Stimulated activated CD4-positive, alpha-beta T cell treated with anti-CD3 and anti-CD28 coated beads, Interleukin-1b, Interleukin-23, amount 100 ng/mL, for 1 hour (primary cell): ENCODE measurements around the gene STK32B.
"Not testable (repeated sequence)": the region's sequence is repeated elsewhere in the genome, so short reads cannot be mapped to it uniquely, and the experiment has no call there.

Experiments
- DNase-seq, 2 donors: peaks; one replicate each; pipeline ENCODE4 v3.0.0-alpha.2; 2020; ENCODE audit warnings: low read depth in 2 of 2

The STK32B gene

GRCh38 chr4:5266991-5267390, 215.7 kb downstream of the STK32B start:
- no peak for DNase-seq

GRCh38 chr4:5267408-5267807, 216.1 kb downstream of the STK32B start:
- no peak for DNase-seq

DNA sequence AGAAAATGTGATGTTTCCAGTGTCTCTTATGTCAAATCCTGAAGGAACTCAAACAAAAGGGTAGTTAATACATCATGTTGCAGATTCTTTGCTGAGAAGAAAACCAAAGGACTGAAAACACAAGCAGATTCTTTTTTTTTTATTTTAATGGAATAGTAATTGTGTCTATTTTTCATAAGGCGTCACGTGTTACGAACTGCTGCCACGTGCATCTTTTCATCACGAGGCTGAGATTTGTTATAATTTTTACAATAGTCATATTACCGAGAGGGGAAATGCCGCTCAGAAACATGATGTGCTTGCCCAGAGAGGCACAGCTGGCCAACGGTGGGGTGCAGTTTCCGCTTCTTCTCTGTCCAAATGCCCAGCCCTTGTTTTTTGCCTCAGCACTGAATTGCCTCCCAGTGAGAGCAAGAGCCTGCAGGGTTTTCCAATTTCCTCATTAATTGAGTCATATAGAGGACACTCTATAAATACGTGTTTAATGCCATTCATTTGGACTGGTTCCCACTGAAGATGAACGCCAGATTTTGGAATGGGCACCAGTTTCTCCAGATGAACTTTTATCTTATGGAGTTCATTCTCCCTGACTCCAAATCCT, 225.3 kb downstream of the STK32B start:
- no peak for DNase-seq

DNA sequence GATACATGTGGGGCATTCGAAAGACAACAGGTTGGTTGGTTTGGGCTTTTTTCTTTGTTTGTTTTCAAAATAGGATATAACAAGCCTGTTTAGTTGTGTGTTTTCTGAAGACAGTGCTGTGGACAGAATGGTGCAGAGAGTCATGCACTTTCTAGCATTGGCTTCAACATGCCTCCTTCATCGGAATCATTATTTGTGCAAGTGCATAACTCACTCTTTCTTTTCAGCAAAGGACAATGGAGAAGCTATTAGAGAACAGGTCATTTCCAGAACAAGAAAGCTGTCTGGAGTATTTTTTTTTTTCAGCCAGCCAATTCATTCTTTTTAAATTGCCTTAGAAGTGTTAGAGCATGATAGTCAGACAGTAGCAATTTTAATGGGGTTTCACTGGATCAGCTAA, 225.8 kb downstream of the STK32B start:
- DNase-seq, result no peak

DNA sequence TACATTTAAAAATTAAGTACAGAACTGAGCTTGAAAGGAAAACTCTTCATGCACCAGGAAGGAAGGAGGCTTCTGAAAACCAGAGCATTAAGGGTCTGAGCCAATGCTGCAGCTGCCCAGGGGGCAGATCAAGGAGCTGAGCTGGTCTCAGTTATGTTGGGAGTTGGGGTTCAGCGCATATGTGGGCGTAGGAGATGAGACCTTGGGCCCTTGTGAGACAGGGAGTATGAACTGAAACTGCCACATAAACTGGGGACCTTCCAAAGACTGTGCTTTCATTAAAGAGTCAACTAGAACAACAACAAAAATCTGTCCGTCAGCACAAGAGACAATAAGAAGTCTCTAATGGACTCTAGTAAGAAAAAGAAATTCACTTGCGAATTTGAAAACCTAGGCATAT, 226.9 kb downstream of the STK32B start:
- no peak for DNase-seq

GRCh38 chr4:5280069-5280468, 228.8 kb downstream of the STK32B start:
- DNase-seq, result not testable (repeated sequence)

GRCh38 chr4:5280828-5281227, 229.5 kb downstream of the STK32B start:
- DNase-seq, result no peak

GRCh38 chr4:5283837-5284236, 232.6 kb downstream of the STK32B start:
- DNase-seq, result no peak

GRCh38 chr4:5284517-5284916, 233.2 kb downstream of the STK32B start:
- DNase-seq, result no peak

DNA sequence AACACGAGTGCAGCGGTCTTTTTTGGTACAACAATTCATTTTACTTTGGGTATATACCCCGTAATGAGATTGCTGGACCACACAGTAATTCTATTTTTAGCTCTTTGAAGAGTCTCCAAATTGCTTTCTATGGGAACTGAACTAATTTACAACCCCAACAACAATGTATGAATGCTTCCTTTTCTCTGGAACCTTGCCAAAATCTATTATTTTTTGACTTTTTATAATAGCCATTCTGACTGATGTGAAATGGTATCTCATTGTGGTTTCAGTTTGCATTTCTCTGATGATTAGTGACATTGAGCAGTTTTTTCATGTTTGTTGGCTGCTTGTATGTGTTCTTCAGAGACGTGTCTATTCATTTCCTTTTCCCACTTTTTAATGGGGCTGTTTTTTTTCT, 240.8 kb downstream of the STK32B start:
- DNase-seq, result no peak

DNA sequence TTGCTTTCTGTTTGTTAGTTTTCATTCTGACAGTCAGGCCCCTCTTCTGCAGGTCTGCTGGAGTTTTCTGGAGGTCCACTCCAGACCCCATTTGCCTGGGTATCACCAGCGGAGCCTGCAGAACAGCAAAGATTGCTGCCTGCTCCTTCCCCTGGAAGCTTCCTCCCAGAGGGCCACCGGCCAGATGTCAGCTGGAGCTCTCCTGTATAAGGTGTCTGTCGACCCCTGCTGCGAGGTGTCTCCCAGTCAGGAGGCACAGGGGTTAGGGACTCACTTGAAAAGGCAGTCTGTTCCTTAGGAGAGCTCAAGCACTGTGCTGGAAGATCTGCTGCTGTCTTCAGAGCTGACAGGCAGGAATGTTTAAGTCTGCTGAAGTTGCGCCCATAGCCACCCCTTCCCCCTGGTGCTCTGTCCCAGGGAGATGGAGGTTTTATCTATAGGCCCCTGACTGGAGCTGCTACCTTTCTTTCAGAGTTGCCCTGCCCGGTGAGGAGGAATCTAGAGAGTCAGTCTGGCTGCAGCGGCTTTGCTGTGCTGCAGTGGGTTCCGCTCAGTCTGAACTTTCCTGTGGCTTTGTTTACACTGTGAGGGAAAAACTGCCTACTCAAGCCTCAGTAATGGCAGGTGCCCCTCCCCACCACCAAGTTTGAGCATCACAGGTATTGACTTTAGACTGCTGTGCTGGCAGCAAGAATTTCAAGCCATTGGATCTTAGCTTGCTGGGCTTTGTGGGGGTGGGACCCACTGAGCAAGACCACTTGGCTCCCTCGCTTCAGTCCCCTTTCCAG, 246.9 kb downstream of the STK32B start:
- not testable (repeated sequence) for DNase-seq

DNA sequence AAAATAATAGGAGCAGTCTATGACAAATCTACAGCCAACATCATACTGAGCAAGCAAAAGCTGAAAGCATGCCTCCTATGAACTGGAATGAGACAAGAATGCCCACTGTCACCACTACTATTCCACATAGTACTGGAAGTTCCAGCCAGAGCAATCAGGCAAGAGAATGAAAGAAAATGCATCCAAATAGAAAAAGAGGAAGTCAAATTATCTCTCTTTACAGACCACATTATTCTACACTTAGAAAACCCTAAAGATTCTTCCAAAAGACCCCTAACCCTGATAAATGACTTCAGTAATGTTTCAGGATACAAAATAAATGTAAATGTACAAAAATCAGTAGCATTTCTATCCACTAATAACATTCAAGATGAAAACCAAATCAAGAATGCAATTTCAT, 249.0 kb downstream of the STK32B start:
- DNase-seq, result no peak

GRCh38 chr4:5307928-5308327, 256.6 kb downstream of the STK32B start:
- no peak for DNase-seq

DNA sequence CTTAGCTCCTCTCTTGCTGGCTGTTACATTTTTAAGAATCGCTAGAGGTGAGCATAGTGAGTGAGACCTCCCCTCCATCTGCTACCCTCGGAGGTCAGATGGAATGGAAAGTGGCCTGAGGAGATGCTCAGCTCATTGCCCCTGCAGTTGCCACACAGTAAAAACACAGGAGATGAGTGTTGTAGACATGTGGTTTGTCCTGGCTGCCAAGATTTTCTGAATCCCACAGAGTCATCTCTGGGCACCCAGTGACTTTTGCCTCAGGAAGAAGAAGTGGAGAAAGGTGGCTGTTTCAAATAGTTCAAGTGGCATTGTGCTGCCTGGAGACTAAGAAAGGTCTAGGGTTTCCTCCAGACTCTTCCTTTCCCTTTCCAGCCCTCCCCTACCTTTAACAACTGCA, 271.0 kb downstream of the STK32B start:
- no peak for DNase-seq

GRCh38 chr4:5330339-5330989, 279.2 kb downstream of the STK32B start:
- no peak for DNase-seq

DNA sequence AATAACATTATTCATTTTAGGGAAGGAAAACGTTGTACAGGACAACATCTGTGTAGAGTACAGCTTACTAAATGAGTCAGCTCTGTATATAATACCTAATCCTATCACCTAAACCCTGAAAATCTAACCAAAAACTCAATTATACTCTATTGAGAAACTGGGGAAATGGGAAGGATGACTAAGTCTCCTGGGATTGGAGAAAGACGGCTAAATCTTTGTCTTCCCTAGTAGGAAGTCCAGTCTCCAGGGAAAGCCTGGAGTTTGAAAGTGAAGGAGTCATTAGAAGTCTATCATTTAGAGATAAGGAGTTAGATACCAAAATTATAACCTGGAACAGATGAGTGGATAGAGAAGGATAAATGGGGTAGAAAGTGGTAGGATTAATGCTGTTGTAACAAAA, 286.5 kb downstream of the STK32B start:
- DNase-seq, result no peak

- no peak for DNase-seq
Measured at GRCh38 chr4:5338531-5338930, 287.3 kb downstream of the STK32B start.

DNA sequence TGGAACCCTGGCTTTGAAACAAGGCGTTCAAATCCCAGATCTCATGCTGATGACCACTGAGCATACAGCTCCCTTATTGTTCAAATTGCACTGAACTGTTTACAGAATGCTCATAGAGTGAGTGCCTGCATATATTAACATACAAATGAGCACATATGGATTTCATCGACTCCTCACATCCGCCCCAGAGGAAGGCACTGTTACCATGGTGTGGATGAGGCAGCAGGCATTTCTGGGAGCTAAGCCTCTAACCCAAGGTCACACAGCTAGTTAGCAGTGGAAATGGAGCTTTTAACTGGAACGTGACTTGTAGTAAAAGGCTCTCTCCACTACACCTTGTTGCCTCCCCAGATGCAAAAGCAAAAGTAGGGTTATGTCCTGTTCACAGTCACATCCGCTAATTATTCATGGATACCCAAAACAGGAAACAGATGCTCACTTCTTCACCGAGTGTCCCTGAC, 289.7 kb downstream of the STK32B start:
- DNase-seq, result no peak

DNA sequence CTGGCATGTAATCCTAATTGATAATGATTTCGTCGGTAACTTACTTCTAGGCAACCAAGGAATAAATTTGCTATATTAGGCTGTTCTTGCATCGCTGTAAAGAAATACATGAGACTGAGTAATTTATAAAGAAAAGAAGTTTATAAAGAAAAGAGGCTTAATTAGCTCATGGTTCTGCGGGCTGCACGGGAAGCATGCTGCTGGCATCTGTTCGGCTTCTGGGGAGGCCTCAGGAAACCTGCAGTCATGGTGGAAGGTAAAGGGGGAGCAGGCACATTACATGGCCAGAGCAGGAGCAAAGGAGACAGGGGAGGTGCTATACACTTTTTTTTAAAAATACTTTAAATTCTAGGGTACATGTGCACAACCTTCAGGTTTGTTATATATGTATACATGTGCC, 290.2 kb downstream of the STK32B start:
- no peak for DNase-seq

DNA sequence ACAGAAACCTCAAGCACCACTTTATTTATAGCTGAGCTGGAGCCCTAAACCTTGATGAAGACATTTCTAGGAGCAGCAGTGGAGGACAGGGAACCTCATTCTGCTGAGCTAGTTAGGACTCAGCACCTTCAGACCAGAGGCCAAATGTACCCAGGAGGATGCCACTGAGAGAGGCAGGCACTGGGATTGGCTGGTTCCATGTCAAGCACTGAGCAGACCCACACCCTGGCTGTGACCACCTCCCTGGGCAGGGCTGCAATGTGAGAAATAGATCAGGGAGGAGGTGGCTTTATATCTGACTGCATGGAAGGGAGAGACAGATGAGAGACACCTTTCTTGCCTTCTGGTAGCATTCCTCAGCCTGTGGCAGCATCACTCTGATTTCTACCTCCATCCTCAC, 304.6 kb downstream of the STK32B start:
- no peak for DNase-seq

GRCh38 chr4:5357870-5358269, 306.6 kb downstream of the STK32B start:
- DNase-seq, result no peak

GRCh38 chr4:5361968-5362367, 310.7 kb downstream of the STK32B start:
- DNase-seq, result no peak

DNA sequence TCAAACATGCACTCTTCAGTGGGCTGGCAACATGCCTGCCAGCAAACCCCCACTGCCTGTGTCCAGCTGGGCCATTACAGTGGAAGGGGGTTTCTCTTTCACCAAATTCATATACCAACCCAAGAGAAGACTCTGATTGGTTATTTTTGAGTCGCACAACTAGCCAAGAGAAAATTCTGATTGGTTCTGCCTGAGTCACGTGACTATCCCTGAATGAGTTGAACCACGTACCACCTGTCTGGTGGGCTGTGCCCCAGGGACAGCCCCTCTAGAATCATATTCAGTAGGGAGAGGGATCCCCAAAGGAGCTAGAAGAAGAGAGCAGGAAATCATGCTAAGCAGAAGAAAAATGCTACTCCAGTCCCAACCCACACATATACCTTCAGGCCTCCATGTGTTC, 313.1 kb downstream of the STK32B start:
- no peak for DNase-seq
